Measurements from ENCODE around the gene ALLC.

Gene ALLC

DNA sequence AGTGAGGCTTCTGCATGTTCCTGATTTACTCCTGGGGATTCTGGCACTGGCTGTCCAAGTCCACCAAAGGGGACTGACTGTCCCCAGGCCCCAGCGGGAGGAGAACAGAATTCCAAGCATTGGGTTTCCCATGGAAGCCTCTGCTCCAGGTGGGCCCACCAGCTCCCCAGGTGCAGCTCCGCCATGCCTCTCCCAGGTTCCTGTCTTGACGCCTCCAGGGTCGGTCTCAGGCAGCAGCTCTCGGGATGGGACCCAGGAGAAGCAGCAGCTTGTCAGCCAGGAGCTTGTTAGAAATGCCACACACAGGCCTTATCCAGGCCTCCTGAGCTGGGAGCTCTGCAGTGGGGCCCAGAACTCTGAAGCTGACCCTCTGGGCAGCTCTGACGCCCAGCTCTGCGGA is 93.3 kb downstream of the ALLC start:
- no peak for DNase-seq (ENCODE audit: low read depth)

DNA sequence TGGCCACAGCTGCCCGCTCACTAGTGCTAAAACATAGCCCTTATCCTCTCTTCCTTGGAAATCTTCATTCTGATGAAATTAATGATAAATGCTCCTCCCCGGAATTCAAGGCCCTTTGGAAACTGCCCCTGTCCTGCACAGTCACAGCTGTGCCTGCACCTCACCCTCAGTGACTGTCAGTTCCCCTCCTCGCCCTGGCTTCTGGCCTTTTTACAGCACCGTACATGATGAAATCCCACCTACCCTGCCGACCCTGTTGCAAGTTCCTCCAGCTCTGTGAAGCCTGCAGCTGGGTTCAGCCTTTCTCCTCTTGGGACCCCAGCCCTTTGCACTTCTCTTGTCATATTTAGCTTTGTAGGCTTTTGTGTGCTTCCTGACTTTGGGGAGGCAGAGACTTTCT is 93.8 kb downstream of the ALLC start:
- DNase-seq (ENCODE audit: low read depth), result no peak
